ENCODE results near the gene IRAK2.

The IRAK2 gene

DNA sequence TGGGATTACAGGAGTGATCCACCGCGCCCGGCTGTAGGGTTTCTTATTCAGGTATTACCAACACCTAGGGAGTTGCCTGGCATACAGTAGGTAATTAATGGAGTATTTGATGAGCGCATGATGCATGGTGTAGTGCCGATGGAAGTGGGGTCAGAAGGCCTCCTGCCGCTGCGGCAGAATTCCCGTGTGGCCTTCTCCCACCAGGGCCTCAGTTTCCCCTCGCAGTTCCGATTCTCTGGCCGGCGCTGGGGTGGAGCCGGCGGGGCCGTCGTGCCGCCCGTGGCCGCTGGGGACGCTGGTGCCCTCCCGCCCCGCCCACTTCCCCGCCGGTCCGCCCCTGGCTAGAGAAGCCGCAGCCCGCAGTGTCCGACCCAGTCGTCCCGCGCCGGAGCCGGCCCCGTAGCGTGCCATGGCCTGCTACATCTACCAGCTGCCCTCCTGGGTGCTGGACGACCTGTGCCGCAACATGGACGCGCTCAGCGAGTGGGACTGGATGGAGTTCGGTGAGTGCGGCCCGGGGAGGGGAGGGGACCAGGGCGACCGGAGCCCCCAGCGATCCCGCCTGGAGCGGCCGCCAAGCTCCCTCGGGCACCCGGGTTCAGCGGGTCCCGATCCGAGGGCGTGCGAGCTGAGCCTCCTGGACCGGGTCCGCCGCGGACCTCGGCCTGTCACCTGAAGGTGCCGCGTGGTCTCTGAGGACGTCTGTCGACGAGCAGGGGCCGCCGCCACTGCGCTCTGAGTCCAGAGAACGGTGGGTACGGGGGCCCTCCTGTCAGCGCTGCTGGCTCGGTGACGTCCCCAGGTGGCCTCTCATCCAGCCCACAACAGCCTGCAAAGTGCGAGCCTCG, at the start of gene IRAK2:
Gene IRAK2, plus strand, starts transcription at position 374 of the 848 bp plus-strand sequence. Its CDS starts 36 bp downstream, at position 410.
- peak within 1 kb of the TSS; percentile 83 for H3K4me3 ChIP-seq (ENCODE audit: low read depth, low read length)
- TF ChIP-seq, protein P1, sequence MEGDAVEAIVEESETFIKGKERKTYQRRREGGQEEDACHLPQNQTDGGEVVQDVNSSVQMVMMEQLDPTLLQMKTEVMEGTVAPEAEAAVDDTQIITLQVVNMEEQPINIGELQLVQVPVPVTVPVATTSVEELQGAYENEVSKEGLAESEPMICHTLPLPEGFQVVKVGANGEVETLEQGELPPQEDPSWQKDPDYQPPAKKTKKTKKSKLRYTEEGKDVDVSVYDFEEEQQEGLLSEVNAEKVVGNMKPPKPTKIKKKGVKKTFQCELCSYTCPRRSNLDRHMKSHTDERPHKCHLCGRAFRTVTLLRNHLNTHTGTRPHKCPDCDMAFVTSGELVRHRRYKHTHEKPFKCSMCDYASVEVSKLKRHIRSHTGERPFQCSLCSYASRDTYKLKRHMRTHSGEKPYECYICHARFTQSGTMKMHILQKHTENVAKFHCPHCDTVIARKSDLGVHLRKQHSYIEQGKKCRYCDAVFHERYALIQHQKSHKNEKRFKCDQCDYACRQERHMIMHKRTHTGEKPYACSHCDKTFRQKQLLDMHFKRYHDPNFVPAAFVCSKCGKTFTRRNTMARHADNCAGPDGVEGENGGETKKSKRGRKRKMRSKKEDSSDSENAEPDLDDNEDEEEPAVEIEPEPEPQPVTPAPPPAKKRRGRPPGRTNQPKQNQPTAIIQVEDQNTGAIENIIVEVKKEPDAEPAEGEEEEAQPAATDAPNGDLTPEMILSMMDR (IDR thresholded peaks at IDR 0.05; ENCODE audit: low read depth, low read length), result peak; percentile 52

- TF ChIP-seq, protein P1 (IDR thresholded peaks at IDR 0.05; ENCODE audit: low read depth, low read length), result no peak
These were observed 49.2 kb upstream of the IRAK2 start, which contains the start of gene BRK1 for GRCh38 chr3:10115326-10116137. Gene BRK1, plus strand, starts transcription at chr3:10115675. Its CDS starts 27 bp downstream, at chr3:10115702.

DNA sequence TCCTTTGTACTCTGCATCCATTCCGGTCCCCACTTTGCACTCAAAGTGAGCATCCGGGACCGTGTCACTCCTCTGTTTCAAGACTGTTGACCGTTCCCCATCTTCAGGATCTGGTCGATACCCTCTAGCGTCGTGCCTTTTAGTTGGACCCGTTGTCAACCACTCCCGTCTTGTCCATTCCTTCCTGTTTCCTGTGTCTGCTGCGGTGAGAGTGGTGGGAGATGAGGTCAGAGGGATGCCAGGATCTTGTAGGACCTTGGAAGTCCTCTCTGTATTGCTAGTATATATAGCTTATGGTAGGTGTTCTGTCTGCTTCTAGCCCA, 48.6 kb upstream of the IRAK2 start:
- TF ChIP-seq, protein P1 (IDR thresholded peaks at IDR 0.05; ENCODE audit: low read depth, low read length), result no peak
- H3K4me3 ChIP-seq (ENCODE audit: low read depth, low read length), result peak overlapping the region; percentile 99

More at GRCh38 chr3:10115326-10116137, 49.2 kb upstream of the IRAK2 start, which contains the start of gene BRK1:
- peak within 1 kb of the TSS; percentile 99 for H3K4me3 ChIP-seq (ENCODE audit: low read depth, low read length)

DNA sequence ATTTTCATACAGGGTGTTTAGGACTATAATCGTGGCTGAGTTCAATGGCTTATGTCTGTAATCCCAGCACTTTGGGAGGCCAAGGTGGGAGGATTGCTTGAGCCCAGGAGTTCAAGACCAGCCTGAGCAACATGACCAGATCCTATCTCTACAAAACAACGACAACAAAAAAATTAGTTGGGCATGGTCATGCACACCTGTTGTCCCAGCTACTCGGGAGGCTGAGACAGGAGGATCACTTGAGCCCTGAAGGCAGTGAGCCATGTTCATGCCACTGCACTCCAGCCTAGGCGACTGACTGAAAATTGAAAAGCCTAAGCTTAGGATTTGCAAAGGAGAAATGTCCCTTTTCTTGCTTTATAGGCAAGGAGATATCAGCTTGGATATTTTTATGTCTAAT, 47.8 kb upstream of the IRAK2 start:
- peak overlapping the region; percentile 99 for H3K4me3 ChIP-seq (ENCODE audit: low read depth, low read length)
- TF ChIP-seq, protein P1 (IDR thresholded peaks at IDR 0.05; ENCODE audit: low read depth, low read length), result no peak

GRCh38 chr3:10119376-10119775, 45.3 kb upstream of the IRAK2 start:
- H3K4me3 ChIP-seq (ENCODE audit: low read depth, low read length), result no peak overlapping the region
- TF ChIP-seq, protein P1 (IDR thresholded peaks at IDR 0.05; ENCODE audit: low read depth, low read length), result no peak

- TF ChIP-seq, protein P1 (IDR thresholded peaks at IDR 0.05; ENCODE audit: low read depth, low read length), result no peak
- no peak overlapping the region for H3K4me3 ChIP-seq (ENCODE audit: low read depth, low read length)
These were observed 43.7 kb upstream of the IRAK2 start for GRCh38 chr3:10121064-10121463.
